Activated T-cell treated with anti-CD3 and anti-CD28 coated beads for 4 hours (primary cell): ENCODE measurements around the gene ALOXE3.

Experiments used
- DNase-seq: peaks from one replicate; pipeline ENCODE4 v3.0.0-alpha.2; 2020

The ALOXE3 gene

DNA sequence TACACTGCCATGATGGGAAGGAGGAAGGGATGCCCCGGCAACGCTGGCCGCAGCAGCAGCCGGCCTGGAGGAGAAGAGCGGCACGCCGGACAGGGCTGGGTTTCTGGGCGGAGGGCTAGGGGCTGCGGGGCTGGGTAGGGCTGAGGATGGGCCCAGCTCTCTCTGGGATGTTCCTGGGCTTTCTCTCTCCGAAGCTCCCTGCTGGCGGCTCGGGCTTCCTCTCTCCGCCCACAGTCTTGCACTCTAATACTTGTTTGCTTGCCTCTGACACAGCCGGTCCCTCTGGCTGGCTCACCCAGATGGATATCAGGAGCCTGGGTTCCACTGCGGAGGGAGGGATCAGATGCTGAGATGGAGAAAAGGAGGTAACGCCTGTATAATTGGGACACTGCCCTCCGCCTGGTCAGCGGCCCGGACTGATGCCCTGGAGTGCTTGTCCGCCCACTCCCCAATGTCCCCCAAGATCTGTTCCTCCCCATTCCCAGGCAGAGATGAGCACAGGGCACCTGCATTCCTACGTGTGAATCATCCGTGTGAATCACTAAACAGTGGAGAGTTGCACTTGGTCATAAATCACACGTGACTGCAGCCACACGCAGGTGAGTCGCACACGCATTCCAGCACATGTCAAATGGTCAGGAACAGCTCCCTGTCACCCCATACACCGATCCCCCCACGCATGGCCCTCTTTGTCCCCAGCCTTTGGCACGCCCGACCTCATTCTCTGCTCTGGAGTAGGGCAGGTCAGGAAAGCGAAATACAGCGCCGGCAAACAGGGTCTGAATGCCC, at the start of gene ALOXE3:
TSS of gene ALOXE3 (minus strand) at position 535 of the 789 bp plus-strand sequence. CDS start at position 11, 524 bp downstream.
- DNase-seq = no peak

DNA sequence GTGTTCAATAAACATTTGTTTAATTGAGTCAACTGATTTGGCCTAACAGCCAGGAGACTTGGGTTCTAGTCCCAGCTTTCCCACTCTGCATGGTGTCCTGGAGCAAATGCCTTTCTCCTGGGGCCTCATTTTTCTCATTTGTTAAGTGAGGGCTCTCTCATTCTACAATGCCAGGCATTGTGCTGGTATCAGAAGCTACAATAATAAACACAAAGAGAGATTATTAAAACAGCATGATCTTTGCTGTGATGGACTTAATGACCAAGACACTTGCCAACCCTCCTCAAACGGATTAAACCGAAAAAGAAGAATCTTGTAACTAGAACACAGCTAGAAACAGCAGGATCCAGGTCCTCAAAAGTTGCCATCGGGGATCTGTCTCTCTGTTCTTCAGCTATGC, 49.2 kb upstream of the ALOXE3 start:
- no peak for DNase-seq

DNA sequence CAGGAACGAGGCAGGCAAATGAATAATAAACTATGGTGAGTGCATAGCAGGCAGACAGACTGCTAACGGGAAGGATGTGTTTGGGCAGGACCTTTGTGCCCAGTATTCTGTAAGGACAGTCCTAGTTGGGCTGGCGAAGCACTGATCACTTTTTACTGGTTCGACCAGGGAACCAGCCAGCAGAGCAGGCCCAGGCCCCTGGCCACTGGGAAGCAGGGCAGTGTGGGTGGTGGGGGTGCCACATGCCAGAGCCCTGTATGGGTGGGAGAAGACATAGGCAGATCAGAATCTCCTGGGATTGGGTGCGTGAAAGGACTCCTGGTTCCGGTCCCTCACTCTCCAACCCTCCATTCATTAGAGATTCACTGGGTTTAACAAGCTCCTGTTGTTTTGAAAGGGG, 48.4 kb upstream of the ALOXE3 start:
- DNase-seq = no peak

DNA sequence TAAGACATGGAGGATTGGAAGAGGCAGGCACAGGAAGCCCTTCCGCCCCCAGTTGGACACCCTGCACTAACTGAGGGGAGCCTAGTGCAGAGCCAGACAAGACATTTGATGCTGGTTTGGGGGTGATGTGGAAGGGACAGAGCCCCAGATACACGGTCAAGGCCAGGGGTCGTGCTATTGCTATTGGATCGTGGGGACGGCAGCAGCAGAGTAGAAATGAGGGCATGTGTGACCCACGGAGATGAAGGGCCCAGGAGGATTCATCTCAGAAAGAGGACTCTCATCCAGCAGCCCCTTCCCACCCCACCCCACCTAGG, 46.5 kb upstream of the ALOXE3 start:
- no peak for DNase-seq

DNA sequence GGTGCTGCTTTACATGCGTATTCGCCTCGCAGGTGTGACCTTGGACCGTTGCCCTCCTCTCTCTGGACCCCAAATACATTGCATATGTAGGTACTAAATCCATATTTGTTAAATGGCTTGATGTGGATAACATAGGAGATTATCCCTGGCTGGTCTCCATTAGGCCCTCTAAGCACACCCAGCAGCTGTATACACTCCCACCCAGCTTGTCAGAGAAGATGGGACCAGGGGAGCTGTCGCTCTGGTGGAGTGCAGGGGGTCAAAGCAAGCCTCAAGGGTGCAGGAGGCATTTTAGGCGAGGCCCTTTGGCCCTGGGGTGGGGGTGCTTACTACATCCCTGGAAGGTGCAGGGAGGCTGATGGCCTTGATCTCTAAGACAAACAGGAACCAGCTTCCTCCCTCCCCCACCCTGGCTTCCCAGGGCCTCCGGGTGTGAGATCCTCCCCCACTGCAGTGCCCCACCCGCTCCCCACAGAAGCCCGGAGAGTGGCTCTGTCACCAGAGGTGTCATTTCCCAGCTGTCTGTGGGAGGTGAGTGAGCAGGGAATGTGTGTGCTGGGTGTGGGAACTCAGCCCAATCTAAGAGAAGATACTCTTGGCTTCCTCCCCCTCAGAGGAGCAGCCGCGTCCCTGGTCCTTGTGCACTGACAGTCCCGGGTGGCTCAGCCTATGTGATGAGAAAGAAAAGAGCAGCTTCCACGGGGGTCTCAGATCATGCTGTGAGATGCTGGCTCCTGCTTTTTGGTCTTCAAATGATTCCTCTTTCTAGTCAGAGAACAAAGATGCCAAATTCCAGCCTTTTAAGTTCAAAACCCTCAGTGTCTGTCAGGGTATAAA, 45.9 kb upstream of the ALOXE3 start:
- no peak for DNase-seq

DNA sequence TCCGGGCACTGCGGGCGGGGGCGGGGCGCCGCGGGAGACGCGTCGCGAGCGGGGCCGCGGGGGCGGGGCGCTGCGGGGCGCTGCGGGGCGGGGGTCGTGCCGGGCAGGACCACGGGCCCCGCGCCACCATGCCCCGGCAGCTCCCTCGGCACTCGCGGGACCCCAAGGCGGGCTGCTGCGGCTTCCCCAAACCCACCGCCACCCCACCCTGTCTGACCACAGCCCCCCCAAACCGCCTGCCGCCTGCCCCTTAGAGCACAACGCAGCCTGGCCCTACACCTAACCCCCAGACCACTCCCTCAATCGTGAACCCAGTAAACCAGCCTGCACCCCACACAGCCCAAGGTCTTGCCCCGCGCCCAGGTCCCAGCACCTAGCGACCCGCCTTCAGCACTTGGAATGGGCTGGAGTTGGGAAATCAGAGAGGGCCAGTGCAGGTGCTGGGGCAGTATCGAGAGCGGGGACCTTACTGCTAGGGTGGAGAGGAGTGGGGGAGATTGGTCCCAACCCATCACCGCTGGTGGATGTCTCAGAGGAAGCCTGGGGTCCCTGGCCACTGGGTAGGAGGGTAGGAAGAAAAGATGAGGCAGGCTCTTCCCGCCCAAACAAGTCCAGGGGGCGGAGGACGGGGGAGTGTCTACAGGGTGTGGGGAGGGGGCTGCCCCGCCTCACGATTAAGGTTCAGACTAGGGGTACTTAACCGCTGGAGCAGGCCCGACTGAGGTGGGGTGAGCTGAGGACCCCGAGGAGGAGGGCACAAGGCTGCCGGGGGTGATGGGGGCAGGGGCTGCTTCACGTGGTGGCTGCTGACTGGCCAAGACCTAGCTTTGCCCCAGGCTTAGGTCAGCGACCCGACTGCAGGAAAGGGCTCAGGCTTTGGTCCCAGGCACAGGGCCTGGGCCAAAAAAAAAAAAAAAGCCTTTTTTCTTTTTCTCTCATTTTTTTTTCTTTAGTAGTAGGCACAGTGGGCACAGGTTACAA, 45.0 kb upstream of the ALOXE3 start:
- no peak for DNase-seq

DNA sequence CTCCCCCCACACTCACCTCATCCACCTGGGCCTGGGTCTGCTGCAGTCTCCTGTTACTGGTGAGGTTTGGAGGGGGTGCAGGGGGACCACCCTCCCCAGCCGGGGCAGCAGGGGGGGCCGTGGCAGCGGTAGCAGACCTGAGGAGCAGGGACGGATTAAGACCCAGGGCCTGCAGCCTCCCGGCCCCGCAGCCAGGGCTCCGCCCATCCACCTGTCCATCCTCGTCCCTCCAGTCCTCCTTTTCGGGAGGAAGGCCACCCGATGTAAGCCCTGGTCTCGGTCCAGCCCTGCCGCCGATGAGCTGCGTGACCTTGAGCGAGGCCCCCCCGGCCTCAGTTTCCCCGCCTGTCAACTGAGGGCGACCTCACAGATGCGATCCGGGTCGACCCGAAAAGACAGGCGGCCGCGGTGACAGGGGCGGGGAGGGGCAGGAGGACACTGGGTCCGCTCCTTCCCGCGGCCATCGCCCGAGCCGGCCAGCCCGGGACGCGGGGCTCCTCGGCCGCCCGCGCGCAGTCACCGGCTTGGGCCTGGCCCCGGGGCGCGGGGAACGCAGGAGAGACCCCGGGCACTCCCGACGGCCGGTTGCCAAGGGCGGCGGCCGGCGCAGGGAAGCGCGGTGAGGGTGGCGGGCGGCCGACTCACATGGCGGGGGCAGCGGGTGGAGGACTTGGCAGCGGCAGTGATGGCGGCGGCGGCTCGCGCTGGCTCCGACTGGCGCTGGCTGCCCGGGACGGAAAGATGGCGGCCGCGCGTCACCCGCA, 44.1 kb upstream of the ALOXE3 start, which contains the start of gene VAMP2:
TSS of gene VAMP2 (minus strand) at position 716 of the 764 bp plus-strand sequence. CDS start at position 647, 69 bp downstream.
- peak; percentile 71 for DNase-seq

DNA sequence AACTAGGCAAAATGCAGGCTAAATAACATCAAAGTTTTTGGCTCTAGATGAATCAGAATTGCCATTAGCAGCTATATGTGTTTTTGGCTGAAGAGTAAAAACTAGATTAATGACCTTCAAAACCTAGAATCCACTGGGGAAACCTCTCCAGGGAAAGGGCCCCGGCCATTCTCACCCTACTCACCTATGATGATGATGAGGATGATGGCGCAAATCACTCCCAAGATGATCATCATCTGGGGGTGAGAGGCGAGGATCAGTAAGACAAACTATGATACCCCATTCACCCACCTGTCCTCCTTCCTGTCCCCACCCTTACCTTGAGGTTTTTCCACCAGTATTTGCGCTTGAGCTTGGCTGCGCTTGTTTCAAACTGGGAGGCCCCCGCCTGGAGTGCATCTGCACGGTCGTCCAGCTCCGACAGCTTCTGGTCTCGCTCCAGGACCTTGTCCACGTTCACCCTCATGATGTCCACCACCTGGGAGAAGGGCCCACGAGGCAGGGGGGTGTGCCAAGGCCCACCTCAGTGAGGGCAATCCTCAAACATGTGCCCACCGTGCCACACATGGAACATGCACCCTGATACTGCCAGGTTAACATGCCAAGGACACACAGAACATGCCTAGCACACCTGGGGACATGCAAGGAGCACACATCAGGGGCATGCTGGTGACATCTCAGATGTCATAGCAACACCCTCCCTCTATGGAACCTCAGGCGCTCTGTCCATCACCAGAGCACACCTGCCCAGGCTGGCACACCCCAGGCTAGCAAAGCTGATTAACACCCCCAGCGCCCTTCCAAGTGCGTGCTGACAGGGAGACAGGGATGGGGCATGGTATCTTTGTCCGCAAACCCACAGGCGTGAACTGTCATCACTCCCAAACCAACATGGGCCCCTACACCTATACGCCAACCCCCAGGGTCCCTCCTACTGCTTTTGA, 43.2 kb upstream of the ALOXE3 start:
- DNase-seq = no peak

DNA sequence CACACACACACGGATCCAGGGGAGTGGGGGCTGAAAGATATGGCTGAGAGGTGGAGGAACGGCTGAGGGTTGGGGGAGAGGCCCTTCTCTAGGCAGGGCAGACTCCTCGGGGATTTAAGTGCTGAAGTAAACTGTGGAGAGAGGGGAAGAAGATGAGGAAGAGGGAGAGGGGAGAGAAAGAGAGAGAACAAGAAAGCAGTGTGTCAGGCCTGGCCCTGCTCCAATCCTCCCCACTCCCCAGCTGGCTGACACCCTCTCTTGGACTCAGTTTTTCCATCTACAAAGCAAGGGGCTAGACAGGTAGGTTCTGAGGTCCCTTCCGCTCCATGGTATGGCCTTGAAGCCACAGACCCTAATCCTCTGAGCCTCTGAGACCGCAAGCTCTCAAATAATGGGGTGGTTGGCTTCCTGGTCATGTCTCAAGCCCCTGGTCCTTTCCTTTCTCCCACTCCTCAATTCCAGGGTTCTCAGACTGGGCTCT, 42.5 kb upstream of the ALOXE3 start:
- no peak for DNase-seq

DNA sequence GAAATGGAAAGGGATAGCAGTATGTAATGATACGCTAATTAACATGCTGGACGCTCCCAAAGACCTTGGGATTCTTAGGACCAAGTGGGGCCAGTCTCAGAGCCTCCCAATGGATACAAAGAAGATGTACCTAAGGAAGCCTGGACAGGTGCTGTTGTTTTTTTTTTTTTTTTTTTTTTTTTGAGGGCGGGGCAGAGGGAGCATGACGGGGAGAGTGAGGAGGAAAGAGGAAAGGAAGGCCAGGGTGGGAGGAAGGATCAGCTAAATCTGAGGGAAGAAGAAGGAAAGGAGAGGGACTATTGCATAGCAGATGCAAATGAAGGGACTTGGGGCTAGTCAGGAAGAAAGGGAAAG, 41.9 kb upstream of the ALOXE3 start:
- DNase-seq = no peak

DNA sequence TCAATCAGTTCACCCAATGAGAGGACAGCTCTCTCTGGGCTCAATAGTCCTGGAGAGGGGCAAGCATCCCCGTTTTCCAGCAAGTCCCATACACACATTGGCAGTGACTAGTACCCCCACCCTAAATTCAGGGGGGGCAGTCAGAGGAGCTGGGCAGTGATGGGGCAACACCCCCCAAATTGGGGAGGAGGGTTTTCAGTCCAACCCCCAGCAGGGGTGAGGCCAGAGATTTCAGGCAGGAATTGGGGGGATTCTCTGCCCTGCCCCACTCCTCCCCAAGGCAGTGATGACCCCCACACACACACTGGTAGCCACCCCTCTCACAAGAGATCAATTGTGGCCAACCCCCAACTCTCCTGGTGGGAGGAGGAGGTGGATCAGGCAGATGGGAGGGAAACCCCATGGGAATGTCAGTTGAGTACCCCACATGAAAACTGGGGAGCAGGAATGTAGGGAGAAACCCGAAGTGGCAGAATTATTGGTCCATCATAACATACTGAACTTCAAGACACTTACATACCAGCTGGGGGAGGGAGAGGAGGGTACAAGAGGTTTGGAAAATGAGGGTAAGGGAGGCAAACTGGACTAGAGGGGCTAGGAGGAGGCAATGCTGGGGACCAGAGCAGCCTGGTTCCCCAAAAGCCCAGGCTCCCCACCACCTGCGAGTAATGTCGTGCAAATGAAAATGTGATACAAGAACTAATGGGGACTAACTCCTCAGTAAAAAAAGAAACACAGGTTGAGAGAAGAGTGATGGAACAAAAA, 41.3 kb upstream of the ALOXE3 start:
- DNase-seq = no peak

DNA sequence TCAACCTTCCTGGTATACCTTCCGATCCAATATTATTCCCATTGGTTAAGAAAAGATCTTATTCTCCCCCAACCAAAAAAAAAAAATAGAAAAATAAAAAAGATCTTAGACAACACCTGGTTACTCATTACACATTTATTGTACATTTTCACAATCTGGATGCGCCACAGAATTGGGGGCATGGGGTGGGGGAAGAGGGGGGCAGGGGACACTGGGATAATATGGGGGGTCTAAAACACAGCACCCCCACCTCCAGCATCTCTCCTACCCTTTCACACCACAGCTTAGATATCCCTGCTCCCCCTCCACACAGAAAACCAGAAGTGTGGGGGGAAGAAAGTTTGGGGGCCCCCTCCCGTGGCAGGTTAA, 40.7 kb upstream of the ALOXE3 start:
- no peak for DNase-seq

DNA sequence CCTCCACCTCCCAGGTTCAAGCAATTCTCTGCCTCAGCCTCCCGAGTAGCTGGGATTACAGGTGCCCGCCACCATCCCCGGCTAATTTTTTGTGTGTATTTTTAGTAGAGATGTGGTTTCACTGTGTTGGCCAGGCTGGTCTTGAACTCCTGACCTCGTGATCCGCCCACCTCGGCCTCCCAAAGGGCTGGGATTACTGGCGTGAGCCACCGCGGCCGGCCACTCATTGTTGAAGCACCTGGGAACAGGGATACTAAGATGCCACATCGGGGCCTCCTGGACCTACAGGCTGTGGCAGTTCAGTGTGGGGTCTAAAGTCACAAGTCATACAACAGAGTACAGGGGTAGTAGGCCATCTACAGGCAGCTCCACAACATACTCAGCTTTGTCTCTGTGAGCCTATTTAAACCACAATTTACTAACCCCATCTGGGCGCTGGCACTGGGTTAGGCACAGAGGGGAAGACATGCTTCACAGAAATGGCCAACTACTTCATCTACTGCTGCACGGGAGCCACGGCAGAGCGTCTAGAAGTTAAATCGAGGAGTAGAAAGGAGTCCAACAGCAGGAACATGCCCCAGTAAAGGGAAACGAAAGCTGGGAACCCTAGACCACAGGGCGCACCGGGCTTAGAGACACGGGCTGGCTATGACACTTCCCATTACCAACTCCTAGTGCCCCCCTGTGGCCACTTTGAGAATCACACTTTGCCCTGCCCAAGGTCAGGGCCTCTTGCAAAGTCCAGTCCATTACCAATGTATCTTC, 40.1 kb upstream of the ALOXE3 start:
- peak; percentile 85 for DNase-seq

DNA sequence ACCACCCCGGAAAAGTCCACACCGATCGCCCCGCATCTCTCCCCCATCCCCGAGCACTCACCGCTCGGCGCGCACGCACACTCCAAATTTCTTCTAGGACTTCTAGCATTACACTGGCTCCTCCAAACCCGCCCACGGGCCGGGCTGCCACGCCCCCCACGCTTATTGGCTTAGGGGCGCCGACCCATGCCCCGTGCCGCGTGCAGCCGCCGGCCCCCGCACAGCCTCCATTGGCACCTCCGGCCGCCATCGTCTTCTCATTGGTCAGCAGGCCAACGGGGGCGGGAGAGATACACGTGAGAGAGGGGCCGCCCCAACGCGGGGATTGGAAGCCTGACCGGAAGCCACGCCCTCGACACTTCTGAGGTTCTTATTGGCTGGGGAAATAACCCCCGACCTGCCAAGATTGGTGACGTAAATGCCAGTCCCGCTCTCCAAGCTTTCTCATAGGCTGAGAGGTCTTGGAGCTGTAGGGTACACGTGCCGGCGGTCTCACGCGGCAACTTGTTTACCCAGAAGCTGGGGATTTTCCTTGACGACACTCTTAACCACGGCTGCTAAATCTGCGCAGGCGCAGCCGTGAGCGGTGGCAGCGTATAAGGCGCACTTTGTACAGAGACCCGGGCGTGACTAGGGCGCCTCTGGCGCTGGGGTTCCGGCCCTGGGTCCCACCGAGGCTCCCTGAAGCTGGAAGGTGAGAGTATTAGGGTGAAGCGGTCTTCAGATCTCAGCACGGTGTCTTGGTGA, 38.1 kb upstream of the ALOXE3 start:
- DNase-seq = peak; percentile 100

DNA sequence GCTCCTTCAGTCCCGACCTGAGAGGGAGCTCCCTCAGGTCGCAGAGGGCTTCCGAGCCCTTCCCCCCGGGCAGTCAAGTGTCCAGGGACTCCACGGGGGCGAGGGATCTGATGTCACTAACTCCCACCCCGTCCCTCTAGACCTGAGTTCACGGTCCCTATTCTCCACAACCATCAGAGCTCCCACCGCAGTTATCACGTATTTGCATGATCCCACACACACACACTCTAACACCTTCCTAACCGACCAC, 37.6 kb upstream of the ALOXE3 start:
- DNase-seq = no peak

DNA sequence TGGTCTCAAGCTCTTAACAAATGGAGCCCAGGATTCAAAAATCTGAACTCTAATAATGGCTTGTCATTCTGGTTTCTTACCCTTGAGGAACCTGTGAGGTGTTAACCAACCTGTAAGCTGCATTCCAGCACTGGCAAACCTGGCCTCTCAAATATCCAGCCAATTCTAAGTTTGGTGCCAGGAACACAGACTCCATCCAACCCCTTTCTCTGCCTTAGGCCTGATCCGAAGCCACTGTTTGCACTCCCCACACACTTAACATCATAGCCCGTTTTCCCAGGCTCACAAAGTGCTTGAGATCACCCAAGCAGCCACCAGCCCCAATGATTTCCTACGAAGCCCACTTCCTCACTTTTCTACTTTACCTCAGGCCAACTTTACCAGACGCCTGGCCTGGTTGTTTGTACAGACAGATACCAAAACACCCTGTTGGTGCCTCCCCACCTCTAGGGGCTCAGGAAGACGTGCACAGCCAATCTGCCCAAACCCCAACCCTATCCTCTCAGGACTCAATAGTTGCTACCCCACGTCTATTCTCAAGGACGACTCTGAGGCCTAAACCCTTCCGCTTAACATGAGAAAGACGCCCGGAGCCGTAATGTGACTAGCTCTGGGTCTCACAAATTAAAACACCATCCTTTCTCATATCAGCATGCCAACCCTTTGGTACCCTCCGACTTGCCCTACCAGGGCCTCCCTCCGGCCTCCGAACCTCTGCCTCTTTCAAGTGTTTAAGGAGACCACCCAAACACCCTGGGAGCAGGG, 37.1 kb upstream of the ALOXE3 start:
- DNase-seq = no peak

DNA sequence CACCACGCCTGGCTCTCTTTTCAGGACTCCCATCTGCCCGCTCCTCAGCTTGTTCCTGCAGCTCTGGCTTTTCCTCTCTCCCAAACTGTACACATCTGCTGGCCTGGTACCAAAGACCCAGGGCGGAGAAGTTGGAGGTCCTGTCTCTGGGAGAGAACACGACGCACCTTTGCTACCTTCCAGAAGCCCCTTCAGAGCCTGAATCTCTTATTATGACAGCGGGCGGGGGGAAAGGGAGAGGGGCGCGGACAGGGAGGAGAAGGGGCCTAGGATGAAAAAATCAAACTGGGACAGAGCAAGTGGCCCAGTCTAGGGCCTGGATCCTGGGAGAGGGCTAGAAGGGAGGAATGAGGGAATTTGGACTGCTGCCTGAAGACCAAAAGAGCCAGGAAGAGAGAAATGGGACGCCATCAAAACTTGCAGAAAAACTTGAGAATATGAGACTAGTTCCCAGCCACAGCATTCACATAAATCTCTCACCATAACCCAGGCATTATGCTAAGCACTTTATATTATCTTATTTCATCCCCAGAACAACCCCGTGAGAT, 36.4 kb upstream of the ALOXE3 start:
- DNase-seq = no peak
